Endothelial cell of umbilical vein (primary cell): ENCODE data around the gene SIVA1. TPM values are rescaled to one million over a fixed set of nuclear protein-coding genes. Genes with fewer than 3 reads are reported as not detected.

ENCODE experiments used
- BruUV-seq: library from RNA; stranded (reverse); fragments of 400-500 nt; replicated peaks from 2 replicates; lab custom pipeline; 2021; lab: Mats Ljungman, UMichigan
- CTCF ChIA-PET: fragments of 300-600, 350-600 bp; sonication (Branson Sonifier 250); formaldehyde crosslinking; loops from one replicate; lab custom pipeline; 2021; ENCODE audit warnings: antibody characterized with exemption, inconsistent platforms; lab: Charles Lee
- POLR2A ChIA-PET: fragments of 300-600, 350-600 bp; sonication (Branson Sonifier 250); formaldehyde crosslinking; loops from one replicate; lab custom pipeline; 2021; ENCODE audit warnings: antibody characterized with exemption, inconsistent platforms; lab: Charles Lee
- DNase-seq: peaks from one replicate; pipeline ENCODE4 v3.0.0-alpha.2; 2011; ENCODE audit warnings: low read depth, low spot score
- FAIRE-seq: peaks from 2 replicates; lab custom pipeline; 2011; peaks lifted over from hg19 to GRCh38; lab: Jason Lieb, UNC
- H2AFZ ChIP-seq: 2 replicates; pipeline ENCODE4 v1.6.0; 2012; ENCODE audit warnings: low read depth, low read length, control low read depth, inconsistent platforms
- H3K27ac ChIP-seq: 2 replicates; pipeline ENCODE4 v1.5.1; 2011; ENCODE audit warnings: low read depth, mild to moderate bottlenecking, control low read depth, low read length, moderate library complexity; ENCODE audit not compliant: insufficient read depth
- H3K27me3 ChIP-seq, 2 experiments: 2 replicates each; pipeline versions ENCODE4 v1.6.0 to v1.6.1; 2011; ENCODE audit warnings: low read length in 2 of 2, mixed read lengths in 1 of 2; ENCODE audit not compliant: control insufficient read depth in 2 of 2, insufficient read depth in 2 of 2
- H3K36me3 ChIP-seq, 2 experiments: 2 replicates in 1 of 2; 3 replicates in 1 of 2; pipeline ENCODE4 v1.5.1; 2011; ENCODE audit warnings: low read length in 2 of 2, mild to moderate bottlenecking in 1 of 2, moderate library complexity in 1 of 2; ENCODE audit not compliant: control insufficient read depth in 2 of 2, insufficient read depth in 2 of 2; ENCODE audit errors: extremely low read depth in 1 of 2
- H3K4me1 ChIP-seq: 3 replicates; pipeline ENCODE4 v1.5.1; 2011; ENCODE audit warnings: mild to moderate bottlenecking, low read length; ENCODE audit not compliant: control insufficient read depth, insufficient read depth; ENCODE audit errors: extremely low read depth
- H3K4me2 ChIP-seq: 2 replicates; pipeline ENCODE4 v1.6.1; 2011; ENCODE audit warnings: low read length, control low read depth, mixed read lengths; ENCODE audit not compliant: insufficient read depth
- H3K4me3 ChIP-seq, 3 experiments: fragments of 200-600 bp in 1 of 3; sonication (generic), shearing (Covaris generic) in 1 of 3; replicated peaks in 1 of 3; 2 replicates each; pipeline ENCODE4 v1.5.1; 2011 to 2016; ENCODE audit warnings: control low read depth in 3 of 3, low read length in 3 of 3, mild to moderate bottlenecking in 2 of 3, inconsistent platforms in 1 of 3, low read depth in 1 of 3, moderate library complexity in 1 of 3; ENCODE audit not compliant: insufficient read depth in 1 of 3
- H3K79me2 ChIP-seq: 2 replicates; pipeline ENCODE4 v1.6.0; 2012; ENCODE audit warnings: low read length, inconsistent platforms; ENCODE audit not compliant: control insufficient read depth, insufficient read depth
- H3K9ac ChIP-seq: replicated peaks from 2 replicates; pipeline ENCODE3; 2011; ENCODE audit warnings: low read length, control low read depth; ENCODE audit not compliant: insufficient read depth; ENCODE audit errors: extremely low read depth
- H3K9me1 ChIP-seq: replicated peaks from 3 replicates; pipeline ENCODE4 v1.6.0; 2011; ENCODE audit warnings: mild to moderate bottlenecking, low read length; ENCODE audit not compliant: control insufficient read depth, insufficient read depth; ENCODE audit errors: extremely low read depth
- H3K9me3 ChIP-seq: replicated peaks from 2 replicates; pipeline ENCODE4 v1.5.1; 2012; ENCODE audit warnings: low read length, inconsistent platforms; ENCODE audit not compliant: control insufficient read depth, insufficient read depth
- H4K20me1 ChIP-seq: replicated peaks from 2 replicates; pipeline ENCODE3; 2011; ENCODE audit warnings: mild to moderate bottlenecking, low read length; ENCODE audit not compliant: control insufficient read depth, insufficient read depth; ENCODE audit errors: extremely low read depth
- EZH2 ChIP-seq: IDR thresholded peaks from 2 replicates; pipeline ENCODE4 v1.6.1; 2012; ENCODE audit warnings: borderline replicate concordance, low read depth, mild to moderate bottlenecking, moderate library complexity, low read length, inconsistent platforms; ENCODE audit not compliant: severe bottlenecking
- FOS ChIP-seq: IDR thresholded peaks from 2 replicates; pipeline ENCODE4 v1.6.1; 2011; ENCODE audit warnings: mild to moderate bottlenecking, low read length, moderate library complexity, borderline replicate concordance; ENCODE audit not compliant: insufficient read depth
- GATA2 ChIP-seq: IDR thresholded peaks from 2 replicates; pipeline ENCODE4 v1.7.0; 2011; ENCODE audit warnings: low read depth, mild to moderate bottlenecking, moderate library complexity, mixed read lengths, low read length; ENCODE audit not compliant: insufficient read length, insufficient read depth
- JUN ChIP-seq: IDR thresholded peaks from 2 replicates; pipeline ENCODE4 v1.6.1; 2011; ENCODE audit warnings: borderline replicate concordance, low read depth; ENCODE audit not compliant: insufficient read length, insufficient read depth
- MYC ChIP-seq: IDR thresholded peaks from one replicate; pipeline ENCODE4 v1.6.1; 2011; ENCODE audit warnings: mild to moderate bottlenecking, low read depth, low read length
- POLR2A ChIP-seq: IDR thresholded peaks from 2 replicates; pipeline ENCODE4 v1.6.1; 2012; ENCODE audit warnings: low read depth, mild to moderate bottlenecking, control low read depth, low read length
- POLR2AphosphoS5 ChIP-seq: IDR thresholded peaks from 2 replicates; pipeline ENCODE4 v1.6.1; 2012; ENCODE audit warnings: low read depth, mild to moderate bottlenecking, control low read depth, low read length, moderate library complexity; ENCODE audit not compliant: insufficient read depth
- dilution Hi-C: fragments of 300-500 bp; cut with MboI; formaldehyde crosslinking; loops from one replicate; pipeline ENCODE4 v1.15.0; 2019; ENCODE audit warnings: low sequenced_read_pairs; ENCODE audit not compliant: extremely low pct_ligation_motif_present
- intact Hi-C: fragments of 100-400 bp; cut with micrococcal nuclease; formaldehyde crosslinking; loops from one replicate; pipeline ENCODE4 v1.10.0; 2022
- polyA plus RNA-seq, 4 experiments: library from polyadenylated mRNA; depleted of rRNA in 3 of 4; stranded (reverse) in 3 of 4; unstranded in 1 of 4; fragments of >200 nt; gene quantifications; 2 replicates each; pipeline versions ENCODE4 v1.2.1 to v1.2.3, GENCODE V29; 2011 to 2012; ENCODE audit warnings: missing spikeins in 1 of 4
- total RNA-seq: library from RNA; stranded (reverse); gene quantifications from 2 replicates; pipeline ENCODE4 v1.2.3, GENCODE V29; 2021
- TF ChIP-seq, protein P1 (sequence below): IDR thresholded peaks from 2 replicates; pipeline ENCODE4 v1.6.1; 2011; ENCODE audit not compliant: insufficient read depth, insufficient read length
- TF ChIP-seq, protein P2 (sequence below), 2 donors: IDR thresholded peaks; 1 replicate in 1 of 2; 2 replicates in 1 of 2; pipeline ENCODE4 v1.5.1; 2011; ENCODE audit warnings: low read length in 2 of 2, mild to moderate bottlenecking in 2 of 2, moderate library complexity in 2 of 2, control low read depth in 1 of 2, inconsistent platforms in 1 of 2, low read depth in 1 of 2; ENCODE audit not compliant: insufficient read depth in 1 of 2; ENCODE audit errors: extremely low read depth in 1 of 2

The SIVA1 gene
- total and polyA plus RNA-seq, 2 donors (not counting 3 experiments of a cell fraction or from before 2014, with no cell fraction given), result 101 to 299 TPM

DNA sequence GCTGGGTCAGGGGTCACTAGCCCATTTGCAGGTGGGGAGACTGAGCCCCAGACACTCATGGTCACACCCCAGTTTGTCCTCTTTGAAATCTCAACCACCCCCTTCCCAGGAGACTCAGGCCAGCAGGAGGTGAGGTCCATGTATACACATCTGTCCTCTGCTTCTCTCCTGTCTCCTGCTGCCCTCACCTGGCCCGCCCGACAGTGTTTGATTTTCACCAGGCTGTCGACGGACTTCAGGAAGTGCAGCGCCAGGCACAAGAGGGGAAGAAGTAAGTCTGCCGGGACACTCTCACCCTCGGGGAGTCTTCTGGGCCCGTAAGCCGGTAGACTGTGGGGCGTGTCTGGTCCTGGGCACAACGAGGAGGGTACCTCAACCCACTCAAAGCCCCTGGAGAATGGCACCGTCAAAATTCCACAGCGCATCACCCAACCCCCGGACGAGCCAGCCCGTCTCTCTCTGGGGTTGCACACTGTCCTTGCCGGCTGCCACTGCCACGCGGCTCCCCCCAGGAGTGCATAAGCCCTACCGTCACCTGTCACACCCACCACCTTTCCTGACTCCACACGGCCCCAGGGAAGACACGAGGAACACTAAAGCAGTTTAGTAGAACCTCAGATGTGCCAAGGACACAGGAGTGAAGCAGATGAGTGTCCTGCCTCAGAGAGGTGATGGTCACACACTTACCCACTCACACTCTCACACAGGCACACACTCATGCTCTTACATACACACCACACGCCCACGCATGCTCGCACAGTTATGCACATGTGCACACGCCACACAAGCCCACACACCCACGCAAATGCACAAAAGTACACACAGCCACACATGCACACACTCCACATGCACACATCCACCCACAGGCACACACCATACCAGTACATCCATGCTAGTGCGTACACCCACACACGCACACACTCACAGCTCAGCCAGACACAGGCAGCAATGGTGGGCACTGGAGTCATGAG, 13.1 kb upstream of the SIVA1 start:
- Histone ChIP-seq H3K27me3 (no peaks in the 10 kb centered on the region), H3K79me2 (no peaks in the 10 kb centered on the region), H3K9ac (no peak overlapping the region), H3K4me2 (no peak overlapping the region), H3K4me1 (peaks cover 16% of the 10 kb centered on the region), H3K27ac (no peak overlapping the region), H3K4me3 (no peak overlapping the region), H4K20me1 (no peaks in the 10 kb centered on the region), H3K9me1 (no peaks in the 10 kb centered on the region), H3K9me3 (no peaks in the 10 kb centered on the region), H2AFZ (no peak overlapping the region), H3K36me3 (no peaks in the 10 kb centered on the region)
- TF ChIP-seq, protein P1, sequence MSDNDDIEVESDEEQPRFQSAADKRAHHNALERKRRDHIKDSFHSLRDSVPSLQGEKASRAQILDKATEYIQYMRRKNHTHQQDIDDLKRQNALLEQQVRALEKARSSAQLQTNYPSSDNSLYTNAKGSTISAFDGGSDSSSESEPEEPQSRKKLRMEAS, result no peak
- TF ChIP-seq FOS (no peak), POLR2A (no peak), JUN (no peak), MYC (no peak)
- no peak for FAIRE-seq
- ChIA-PET CTCF (interaction anchor here (1.3 kb wide), 1 partner anchor 29 kb away, joined by 3 read pairs; no protein-coding TSS in a partner anchor), POLR2A (no interaction called here)
- dilution Hi-C loops (no loop called here), intact Hi-C loops (no loop called here)
- no TSS peak for BruUV-seq
- DNase-seq, result no peak

DNA sequence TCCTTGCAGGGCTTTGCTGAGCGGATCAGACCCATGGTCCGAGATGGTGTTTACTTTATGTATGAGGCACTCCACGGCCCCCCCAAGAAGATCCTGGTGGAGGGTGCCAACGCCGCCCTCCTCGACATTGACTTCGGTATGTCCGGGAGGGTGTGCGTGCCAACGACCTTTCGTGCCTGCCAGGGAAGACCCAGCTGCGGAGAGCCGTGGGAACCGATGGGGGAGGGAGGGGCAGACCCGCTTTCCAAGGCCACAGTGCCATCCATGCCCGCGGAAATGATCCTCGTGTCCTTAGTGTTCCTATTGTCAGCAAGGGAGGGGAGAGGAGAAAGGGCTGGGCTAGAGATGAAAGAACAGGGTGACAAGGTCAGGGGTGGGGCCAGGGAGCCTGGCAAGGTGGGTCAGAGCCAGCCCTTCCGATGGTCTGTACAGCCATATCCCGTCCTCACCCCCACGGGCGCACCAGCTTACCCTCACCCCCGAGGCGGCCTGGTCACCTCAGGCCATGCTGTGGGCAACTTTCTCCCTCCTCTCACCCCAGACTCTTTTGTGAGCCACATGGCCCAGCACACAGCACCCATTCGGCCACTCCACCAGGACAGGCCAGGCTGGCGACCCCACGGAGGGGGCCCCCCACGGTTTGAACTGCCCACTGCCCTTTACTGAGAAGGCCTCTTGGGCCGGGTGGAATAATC, 11.7 kb upstream of the SIVA1 start:
- intact Hi-C loops, result no loop called here
- ChIA-PET POLR2A (no interaction called here), CTCF (no interaction called here)
- TF ChIP-seq POLR2A (no peak), POLR2AphosphoS5 (no peak), JUN (no peak), MYC (no peak), EZH2 (no peak), FOS (no peak), GATA2 (no peak)
- TF ChIP-seq, protein P2, sequence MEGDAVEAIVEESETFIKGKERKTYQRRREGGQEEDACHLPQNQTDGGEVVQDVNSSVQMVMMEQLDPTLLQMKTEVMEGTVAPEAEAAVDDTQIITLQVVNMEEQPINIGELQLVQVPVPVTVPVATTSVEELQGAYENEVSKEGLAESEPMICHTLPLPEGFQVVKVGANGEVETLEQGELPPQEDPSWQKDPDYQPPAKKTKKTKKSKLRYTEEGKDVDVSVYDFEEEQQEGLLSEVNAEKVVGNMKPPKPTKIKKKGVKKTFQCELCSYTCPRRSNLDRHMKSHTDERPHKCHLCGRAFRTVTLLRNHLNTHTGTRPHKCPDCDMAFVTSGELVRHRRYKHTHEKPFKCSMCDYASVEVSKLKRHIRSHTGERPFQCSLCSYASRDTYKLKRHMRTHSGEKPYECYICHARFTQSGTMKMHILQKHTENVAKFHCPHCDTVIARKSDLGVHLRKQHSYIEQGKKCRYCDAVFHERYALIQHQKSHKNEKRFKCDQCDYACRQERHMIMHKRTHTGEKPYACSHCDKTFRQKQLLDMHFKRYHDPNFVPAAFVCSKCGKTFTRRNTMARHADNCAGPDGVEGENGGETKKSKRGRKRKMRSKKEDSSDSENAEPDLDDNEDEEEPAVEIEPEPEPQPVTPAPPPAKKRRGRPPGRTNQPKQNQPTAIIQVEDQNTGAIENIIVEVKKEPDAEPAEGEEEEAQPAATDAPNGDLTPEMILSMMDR (IDR thresholded peaks at IDR 0.05; ENCODE audit: extremely low read depth in 1 of 2, insufficient read depth in 1 of 2, low read depth in 1 of 2, low read length in 2 of 2), result no peak
- TF ChIP-seq, protein P1, result no peak
- no TSS peak for BruUV-seq
- H3K27ac ChIP-seq, result no peak overlapping the region
- no peak overlapping the region for H2AFZ ChIP-seq
- H3K27me3 ChIP-seq, result no peaks in the 10 kb centered on the region
- no peaks in the 10 kb centered on the region for H3K79me2 ChIP-seq
- H3K9me3 ChIP-seq, result no peaks in the 10 kb centered on the region
- H3K4me3 ChIP-seq, result no peak overlapping the region
- DNase-seq (no peak), FAIRE-seq (no peak)
- no peak overlapping the region for H3K4me2 ChIP-seq
- no peaks in the 10 kb centered on the region for H3K9me1 ChIP-seq
- no peaks in the 10 kb centered on the region for H3K36me3 ChIP-seq
- H4K20me1 ChIP-seq, result no peaks in the 10 kb centered on the region
- dilution Hi-C loops, result no loop called here
- H3K4me1 ChIP-seq, result peaks cover 6% of the 10 kb centered on the region
- no peak overlapping the region for H3K9ac ChIP-seq
